CD14-positive monocyte (primary cell): ENCODE data around the gene PPP1R15B. TPM values are rescaled to one million over a fixed set of nuclear protein-coding genes. Genes with fewer than 3 reads are reported as not detected.

Experiments
- DNase-seq, 3 donors: peaks; one replicate each; pipeline ENCODE4 v3.0.0-alpha.2; 2011 to 2022
- H2AFZ ChIP-seq: 2 replicates; pipeline ENCODE4 v1.6.0; 2012; ENCODE audit warnings: mild to moderate bottlenecking, low read depth, low read length, inconsistent platforms; ENCODE audit not compliant: insufficient read depth, poor library complexity, severe bottlenecking
- H3K27ac ChIP-seq, 2 donors: 1 replicate in 1 of 2; 2 replicates in 1 of 2; pipeline ENCODE4 v1.5.1; 2012 to 2013; ENCODE audit warnings: low read length in 2 of 2, control low read depth in 1 of 2, inconsistent platforms in 1 of 2, low read depth in 1 of 2, mild to moderate bottlenecking in 1 of 2
- H3K27me3 ChIP-seq, 2 donors: one replicate each; pipeline versions ENCODE4 v1.6.0 to v1.6.1; 2011 to 2013; ENCODE audit warnings: low read length in 2 of 2; ENCODE audit not compliant: control insufficient read depth in 2 of 2, insufficient read depth in 2 of 2
- H3K36me3 ChIP-seq, 2 donors: replicated peaks in 1 of 2; 1 replicate in 1 of 2; 2 replicates in 1 of 2; pipeline versions ENCODE4 v1.5.1 to v1.6.1; 2012 to 2013; ENCODE audit warnings: low read length in 2 of 2, control low read depth in 1 of 2, inconsistent platforms in 1 of 2, mild to moderate bottlenecking in 1 of 2; ENCODE audit not compliant: insufficient read depth in 2 of 2, control insufficient read depth in 1 of 2
- H3K4me1 ChIP-seq, 2 donors: 1 replicate in 1 of 2; 2 replicates in 1 of 2; pipeline versions ENCODE4 v1.5.1 to v1.6.1; 2012 to 2013; ENCODE audit warnings: low read length in 2 of 2, control low read depth in 1 of 2, inconsistent platforms in 1 of 2, mild to moderate bottlenecking in 1 of 2, moderate library complexity in 1 of 2; ENCODE audit not compliant: insufficient read depth in 2 of 2, control insufficient read depth in 1 of 2
- H3K4me2 ChIP-seq: replicated peaks from 2 replicates; pipeline ENCODE3; 2012; ENCODE audit warnings: low read length, moderate library complexity, mild to moderate bottlenecking; ENCODE audit not compliant: poor library complexity, severe bottlenecking; ENCODE audit errors: extremely low read depth
- H3K4me3 ChIP-seq, 3 experiments: fragments of 200-600 bp in 1 of 3; sonication (generic) in 1 of 3; replicated peaks in 1 of 3; 1 replicate in 2 of 3; 2 replicates in 1 of 3; pipeline ENCODE4 v1.5.1; 2011 to 2013; ENCODE audit warnings: low read length in 3 of 3, mild to moderate bottlenecking in 3 of 3, control low read depth in 2 of 3, low read depth in 2 of 3, inconsistent platforms in 1 of 3, moderate library complexity in 1 of 3
- H3K79me2 ChIP-seq: 2 replicates; pipeline ENCODE4 v1.6.0; 2012; ENCODE audit warnings: mild to moderate bottlenecking, control low read depth, inconsistent platforms, low read length, moderate library complexity; ENCODE audit not compliant: insufficient read depth
- H3K9ac ChIP-seq: 2 replicates; pipeline ENCODE4 v1.6.0; 2017; ENCODE audit warnings: low read length, mild to moderate bottlenecking; ENCODE audit not compliant: insufficient read depth, poor library complexity, severe bottlenecking
- H3K9me3 ChIP-seq, 2 donors: replicated peaks in 1 of 2; 1 replicate in 1 of 2; 2 replicates in 1 of 2; pipeline versions ENCODE4 v1.5.1 to v1.6.1; 2012 to 2013; ENCODE audit warnings: low read length in 2 of 2, control low read depth in 1 of 2; ENCODE audit not compliant: control insufficient read depth in 1 of 2, insufficient read depth in 1 of 2
- H4K20me1 ChIP-seq: 2 replicates; pipeline ENCODE4 v1.6.0; 2012; ENCODE audit warnings: mild to moderate bottlenecking, low read length, control low read depth, moderate library complexity; ENCODE audit not compliant: insufficient read depth
- H3K27ac Mint-ChIP-seq, 7 donors: one replicate each; pipeline ENCODE4 v1.8.0; 2020; ENCODE audit warnings: mild to moderate bottlenecking in 7 of 7, mixed read lengths in 7 of 7, moderate library complexity in 6 of 7, inconsistent platforms in 2 of 7
- H3K27me3 Mint-ChIP-seq, 3 donors: one replicate each; pipeline ENCODE4 v1.8.0; 2021 to 2022; ENCODE audit warnings: low read depth in 3 of 3, mild to moderate bottlenecking in 3 of 3, mixed read lengths in 3 of 3, moderate library complexity in 3 of 3, inconsistent platforms in 1 of 3
- H3K36me3 Mint-ChIP-seq, 2 donors: one replicate each; pipeline ENCODE4 v1.8.0; 2020; ENCODE audit warnings: mixed read lengths in 2 of 2, inconsistent platforms in 1 of 2, mild to moderate bottlenecking in 1 of 2
- H3K4me1 Mint-ChIP-seq: one replicate; pipeline ENCODE4 v1.8.0; 2020; ENCODE audit warnings: mild to moderate bottlenecking, mixed read lengths
- H3K4me3 Mint-ChIP-seq, 2 donors: one replicate each; pipeline ENCODE4 v1.8.0; 2020; ENCODE audit warnings: mild to moderate bottlenecking in 2 of 2, mixed read lengths in 2 of 2, moderate library complexity in 1 of 2
- H3K9me3 Mint-ChIP-seq, 7 donors: one replicate each; pipeline ENCODE4 v1.8.0; 2020 to 2022; ENCODE audit warnings: mixed read lengths in 7 of 7, mild to moderate bottlenecking in 6 of 7, moderate library complexity in 6 of 7, inconsistent platforms in 2 of 7
- WGBS: methylation state at CpG from one replicate; pipeline ENCODE4 v1.1.5; 2013; ENCODE audit warnings: missing lambda C conversion rate; ENCODE audit not compliant: insufficient coverage; 5-methylcytosine and 5-hydroxymethylcytosine counted together
- intact Hi-C, 2 donors: fragments of 100-400 bp; cut with micrococcal nuclease; formaldehyde crosslinking; loops; one replicate each; pipeline versions ENCODE4 v1.15.0 to v1.15.1; 2023
- polyA plus RNA-seq, 3 donors: library from polyadenylated mRNA; depleted of rRNA in 1 of 3; unstranded in 2 of 3; stranded (reverse) in 1 of 3; fragments of 300-500 nt in 2 of 3; fragments of >200 nt in 1 of 3; fragmentation: Illumina TruSeq in 2 of 3; gene quantifications; 1 replicate in 2 of 3; 2 replicates in 1 of 3; pipeline ENCODE4 v1.2.3, GENCODE V29; 2012 to 2021
- TF ChIP-seq, protein P1 (sequence below): fragments of 200-600 bp; IDR thresholded peaks from one replicate; pipeline ENCODE4 v1.8.0; 2022; ENCODE audit warnings: antibody characterized with exemption, mild to moderate bottlenecking

PPP1R15B gene
- polyA plus RNA-seq, 3 donors = 31.1 to 117 (median 31.8) TPM

DNA sequence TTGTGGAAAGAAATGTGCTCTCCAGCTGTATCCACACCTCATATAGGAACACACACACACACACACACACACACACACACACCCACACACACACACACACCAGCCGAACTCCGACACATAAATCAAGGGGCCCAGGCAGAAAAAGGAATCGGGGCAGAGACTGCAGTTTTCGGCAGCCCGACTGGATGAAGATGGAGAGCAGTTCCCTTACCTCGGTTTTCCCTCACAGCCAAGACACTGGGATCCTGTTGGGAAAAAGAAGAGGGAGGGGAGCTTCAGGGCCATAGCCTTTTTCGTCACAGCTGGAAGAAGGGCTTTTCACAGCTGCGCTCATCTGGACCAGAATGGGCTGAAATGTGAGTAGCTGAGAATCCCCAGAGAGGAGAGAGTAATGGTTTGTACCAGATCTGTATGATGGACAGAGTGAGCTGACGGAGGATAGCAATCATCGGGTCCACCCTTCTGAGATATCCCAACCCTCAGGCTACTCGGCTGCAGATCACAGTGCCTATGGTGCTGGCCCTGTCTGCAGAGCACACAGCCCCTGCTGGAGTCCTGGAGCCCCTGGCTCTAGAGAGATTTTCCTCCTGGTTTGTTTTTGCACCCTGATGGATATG is 45.3 kb upstream of the PPP1R15B start:
- WGBS = 87% methylated on average over 5 of the region's 11 CpGs

DNA sequence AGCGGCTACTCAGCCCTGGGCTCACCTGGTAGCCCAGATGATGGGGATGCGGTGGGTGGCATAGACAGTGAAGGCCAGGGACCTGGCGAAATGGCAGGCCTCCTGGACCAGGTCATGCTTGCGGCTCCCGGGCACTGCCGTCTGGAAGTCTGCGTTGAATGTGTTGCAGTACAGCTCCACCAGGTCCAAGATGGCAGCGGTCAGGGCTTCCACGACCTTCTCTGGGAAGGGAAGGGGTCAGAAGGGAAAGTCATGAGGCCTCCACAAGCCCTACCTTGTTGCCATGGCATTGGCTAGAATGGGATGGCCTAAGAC is 44.2 kb upstream of the PPP1R15B start:
- no peaks in the 10 kb centered on the region for H3K79me2 ChIP-seq
- H3K27me3 ChIP-seq = no peaks in the 10 kb centered on the region
- WGBS = 97% methylated on average over 9 of the region's 9 CpGs
- H3K27ac ChIP-seq = no peak overlapping the region
- H3K4me2 ChIP-seq = no peak overlapping the region
- Mint-ChIP-seq H3K36me3 (peaks cover 20 to 26% of the 10 kb centered on the region in 2 donors), H3K27ac (peak overlapping the region in 1 of 7 donors; percentile 6), H3K4me3 (no peak overlapping the region), H3K9me3 (no peaks in the 10 kb centered on the region), H3K27me3 (peaks cover 0 to 2% (median 2%) of the 10 kb centered on the region in 3 donors), H3K4me1 (peaks cover 3% of the 10 kb centered on the region)
- no peaks in the 10 kb centered on the region for H3K9me3 ChIP-seq
- no peak overlapping the region for H3K9ac ChIP-seq
- no peak overlapping the region for H2AFZ ChIP-seq
- no peak for DNase-seq
- no peaks in the 10 kb centered on the region for H4K20me1 ChIP-seq
- intact Hi-C loops = no loop called here
- TF ChIP-seq, protein P1, sequence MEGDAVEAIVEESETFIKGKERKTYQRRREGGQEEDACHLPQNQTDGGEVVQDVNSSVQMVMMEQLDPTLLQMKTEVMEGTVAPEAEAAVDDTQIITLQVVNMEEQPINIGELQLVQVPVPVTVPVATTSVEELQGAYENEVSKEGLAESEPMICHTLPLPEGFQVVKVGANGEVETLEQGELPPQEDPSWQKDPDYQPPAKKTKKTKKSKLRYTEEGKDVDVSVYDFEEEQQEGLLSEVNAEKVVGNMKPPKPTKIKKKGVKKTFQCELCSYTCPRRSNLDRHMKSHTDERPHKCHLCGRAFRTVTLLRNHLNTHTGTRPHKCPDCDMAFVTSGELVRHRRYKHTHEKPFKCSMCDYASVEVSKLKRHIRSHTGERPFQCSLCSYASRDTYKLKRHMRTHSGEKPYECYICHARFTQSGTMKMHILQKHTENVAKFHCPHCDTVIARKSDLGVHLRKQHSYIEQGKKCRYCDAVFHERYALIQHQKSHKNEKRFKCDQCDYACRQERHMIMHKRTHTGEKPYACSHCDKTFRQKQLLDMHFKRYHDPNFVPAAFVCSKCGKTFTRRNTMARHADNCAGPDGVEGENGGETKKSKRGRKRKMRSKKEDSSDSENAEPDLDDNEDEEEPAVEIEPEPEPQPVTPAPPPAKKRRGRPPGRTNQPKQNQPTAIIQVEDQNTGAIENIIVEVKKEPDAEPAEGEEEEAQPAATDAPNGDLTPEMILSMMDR = no peak
- H3K4me1 ChIP-seq = peaks cover under 1% of the 10 kb centered on the region in 2 donors
- H3K4me3 ChIP-seq = no peak overlapping the region
- H3K36me3 ChIP-seq = peaks cover 0 to 3% of the 10 kb centered on the region in 2 donors

More for the DNA sequence above, 45.3 kb upstream of the PPP1R15B start:
- Histone ChIP-seq H2AFZ (no peak overlapping the region), H3K4me2 (no peak overlapping the region), H3K36me3 (peaks cover 0 to 3% of the 10 kb centered on the region in 2 donors), H3K9ac (no peak overlapping the region), H3K9me3 (no peaks in the 10 kb centered on the region), H3K4me1 (peaks cover 12% of the 10 kb centered on the region in 2 donors), H4K20me1 (no peaks in the 10 kb centered on the region), H3K27me3 (no peaks in the 10 kb centered on the region), H3K4me3 (no peak overlapping the region), H3K79me2 (no peaks in the 10 kb centered on the region), H3K27ac (no peak overlapping the region)
- H3K27me3 Mint-ChIP-seq = peaks cover 0 to 2% (median 1%) of the 10 kb centered on the region in 3 donors
- TF ChIP-seq, protein P1 = no peak
- no peak for DNase-seq
- no peaks in the 10 kb centered on the region for H3K9me3 Mint-ChIP-seq
- peaks cover 24 to 26% of the 10 kb centered on the region in 2 donors for H3K36me3 Mint-ChIP-seq
- intact Hi-C loops = no loop called here
- H3K4me3 Mint-ChIP-seq = no peak overlapping the region
- no peak overlapping the region for H3K27ac Mint-ChIP-seq
- peaks cover 14% of the 10 kb centered on the region for H3K4me1 Mint-ChIP-seq
